ENCODE data around the gene GSG1L. TPM values are rescaled to one million over a fixed set of nuclear protein-coding genes. Genes with fewer than 3 reads are reported as not detected.

Gene GSG1L
- total and polyA plus RNA-seq, 12 donors, result 0.11 TPM; not detected in 11

DNA sequence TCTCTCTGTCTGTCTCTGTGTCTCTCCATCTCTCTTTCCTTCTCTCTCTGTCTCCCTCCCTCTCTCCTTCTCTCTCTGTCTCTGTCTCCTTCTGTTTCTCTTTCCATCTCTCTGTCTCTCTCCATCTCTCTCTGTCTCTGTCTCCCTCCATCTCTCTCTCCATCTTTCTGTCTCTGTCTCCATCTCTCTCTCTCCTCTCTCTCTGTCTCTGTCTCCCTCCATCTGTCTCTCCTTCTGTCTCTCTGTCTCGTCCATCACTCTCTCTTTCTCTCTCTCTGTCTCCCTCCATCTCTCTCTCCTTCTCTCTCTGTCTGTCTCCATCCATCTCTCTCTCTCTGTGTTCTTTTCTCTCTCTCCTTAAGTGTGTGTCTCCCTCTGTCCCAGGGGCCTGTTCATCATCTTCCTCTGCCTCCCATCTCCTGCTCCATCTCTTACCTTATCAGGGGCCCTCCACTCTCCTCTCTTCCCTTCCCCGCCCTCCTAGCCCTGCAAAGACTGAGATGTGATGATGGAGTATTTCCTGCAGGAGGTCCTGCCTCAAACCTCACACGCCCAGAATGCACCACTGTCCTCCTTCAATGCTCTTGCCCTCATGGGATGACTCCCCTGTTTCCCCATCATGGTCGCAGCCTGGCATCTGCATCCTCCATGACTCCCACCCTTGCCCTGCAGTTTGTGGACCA, 193.3 kb downstream of the GSG1L start:
- no peak overlapping the region for H3K4me3 ChIP-seq
- 58 to 82% (median 62%) methylated on average over 4 of the region's 4 CpGs for WGBS, 4 donors
- DNase-seq, result no peak
- no peaks in the 10 kb centered on the region for H3K4me1 ChIP-seq (replicated peaks in 1 of 2)
- H3K9me3 ChIP-seq (replicated peaks in 1 of 3), result peaks cover 0 to 3% (median 0%) of the 10 kb centered on the region in 3 donors
- TF ChIP-seq, protein P1, sequence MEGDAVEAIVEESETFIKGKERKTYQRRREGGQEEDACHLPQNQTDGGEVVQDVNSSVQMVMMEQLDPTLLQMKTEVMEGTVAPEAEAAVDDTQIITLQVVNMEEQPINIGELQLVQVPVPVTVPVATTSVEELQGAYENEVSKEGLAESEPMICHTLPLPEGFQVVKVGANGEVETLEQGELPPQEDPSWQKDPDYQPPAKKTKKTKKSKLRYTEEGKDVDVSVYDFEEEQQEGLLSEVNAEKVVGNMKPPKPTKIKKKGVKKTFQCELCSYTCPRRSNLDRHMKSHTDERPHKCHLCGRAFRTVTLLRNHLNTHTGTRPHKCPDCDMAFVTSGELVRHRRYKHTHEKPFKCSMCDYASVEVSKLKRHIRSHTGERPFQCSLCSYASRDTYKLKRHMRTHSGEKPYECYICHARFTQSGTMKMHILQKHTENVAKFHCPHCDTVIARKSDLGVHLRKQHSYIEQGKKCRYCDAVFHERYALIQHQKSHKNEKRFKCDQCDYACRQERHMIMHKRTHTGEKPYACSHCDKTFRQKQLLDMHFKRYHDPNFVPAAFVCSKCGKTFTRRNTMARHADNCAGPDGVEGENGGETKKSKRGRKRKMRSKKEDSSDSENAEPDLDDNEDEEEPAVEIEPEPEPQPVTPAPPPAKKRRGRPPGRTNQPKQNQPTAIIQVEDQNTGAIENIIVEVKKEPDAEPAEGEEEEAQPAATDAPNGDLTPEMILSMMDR (IDR thresholded peaks at IDR 0.05), result no peak
- no peak for TF ChIP-seq POLR2A (IDR thresholded peaks at IDR 0.05)
- no peaks in the 10 kb centered on the region for H3K27me3 ChIP-seq
- intact Hi-C loops (cut with DNase I), result no loop called here
- no peaks in the 10 kb centered on the region for H3K36me3 ChIP-seq (replicated peaks in 1 of 2)
- no peak overlapping the region for H3K27ac ChIP-seq

DNA sequence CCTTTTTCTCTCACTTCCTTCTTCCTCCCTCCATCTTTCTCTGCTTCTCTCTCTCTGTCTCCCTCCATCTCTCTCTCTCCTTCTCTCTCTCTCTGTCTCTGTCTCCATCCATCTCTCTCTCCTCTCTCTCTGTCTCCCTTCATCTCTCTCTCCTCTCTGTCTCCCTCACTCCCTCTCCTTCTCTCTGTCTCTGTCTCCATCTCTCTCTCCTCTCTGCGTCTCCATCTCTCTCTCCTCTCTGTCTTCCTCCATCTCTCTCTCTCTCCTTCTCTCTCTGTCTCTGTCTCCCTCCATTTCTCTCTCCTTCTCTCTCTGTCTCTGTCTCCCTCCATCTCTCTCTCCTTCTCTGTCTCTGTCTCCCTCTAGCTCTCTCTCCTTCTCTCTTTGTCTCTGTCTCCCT, 194.1 kb downstream of the GSG1L start:
- Histone ChIP-seq H3K27ac (no peak overlapping the region), H3K36me3 (replicated peaks in 1 of 2) (no peaks in the 10 kb centered on the region), H3K27me3 (no peaks in the 10 kb centered on the region), H3K9me3 (replicated peaks in 1 of 3) (no peaks in the 10 kb centered on the region), H3K4me1 (replicated peaks in 1 of 2) (no peaks in the 10 kb centered on the region), H3K4me3 (no peak overlapping the region)
- intact Hi-C loops (cut with DNase I), result no loop called here
- WGBS, 4 donors, result 92 to 100% (median 95%) methylated on average over 1 of the region's 1 CpG
- no peak for DNase-seq
- no peak for TF ChIP-seq POLR2A (IDR thresholded peaks at IDR 0.05)
- TF ChIP-seq, protein P1 (IDR thresholded peaks at IDR 0.05), result no peak

DNA sequence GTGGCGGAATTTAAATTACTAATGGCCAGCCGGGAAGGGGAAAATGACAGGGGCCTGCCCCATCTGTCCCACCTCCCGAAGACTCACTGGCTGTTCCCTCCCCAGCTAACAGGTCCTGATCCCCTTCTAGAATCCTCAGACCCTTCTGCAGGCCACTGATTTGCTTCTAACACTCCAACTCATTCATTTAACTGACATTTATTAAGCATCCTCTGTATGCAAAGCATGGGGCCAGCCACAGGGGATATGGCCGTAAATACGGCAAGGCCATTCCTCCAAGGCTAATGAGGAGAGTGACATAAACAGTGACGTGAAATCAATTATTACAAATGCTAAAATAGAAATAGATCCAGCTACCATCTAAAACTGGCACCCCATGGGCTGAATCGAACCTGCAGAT, 195.3 kb downstream of the GSG1L start:
- whole genome bisulfite sequencing, 4 donors, result 70 to 87% (median 84%) methylated on average over 7 of the region's 7 CpGs
- intact Hi-C loops (cut with DNase I), result no loop called here
- Histone ChIP-seq H3K4me1 (replicated peaks in 1 of 2) (no peaks in the 10 kb centered on the region), H3K27ac (no peak overlapping the region), H3K27me3 (no peaks in the 10 kb centered on the region), H3K36me3 (replicated peaks in 1 of 2) (no peaks in the 10 kb centered on the region), H3K4me3 (no peak overlapping the region), H3K9me3 (replicated peaks in 1 of 3) (peaks cover 0 to 10% (median 0%) of the 10 kb centered on the region in 3 donors)
- DNase-seq, result no peak
- no peak for TF ChIP-seq POLR2A (IDR thresholded peaks at IDR 0.05)
- TF ChIP-seq, protein P1 (IDR thresholded peaks at IDR 0.05), result no peak

DNA sequence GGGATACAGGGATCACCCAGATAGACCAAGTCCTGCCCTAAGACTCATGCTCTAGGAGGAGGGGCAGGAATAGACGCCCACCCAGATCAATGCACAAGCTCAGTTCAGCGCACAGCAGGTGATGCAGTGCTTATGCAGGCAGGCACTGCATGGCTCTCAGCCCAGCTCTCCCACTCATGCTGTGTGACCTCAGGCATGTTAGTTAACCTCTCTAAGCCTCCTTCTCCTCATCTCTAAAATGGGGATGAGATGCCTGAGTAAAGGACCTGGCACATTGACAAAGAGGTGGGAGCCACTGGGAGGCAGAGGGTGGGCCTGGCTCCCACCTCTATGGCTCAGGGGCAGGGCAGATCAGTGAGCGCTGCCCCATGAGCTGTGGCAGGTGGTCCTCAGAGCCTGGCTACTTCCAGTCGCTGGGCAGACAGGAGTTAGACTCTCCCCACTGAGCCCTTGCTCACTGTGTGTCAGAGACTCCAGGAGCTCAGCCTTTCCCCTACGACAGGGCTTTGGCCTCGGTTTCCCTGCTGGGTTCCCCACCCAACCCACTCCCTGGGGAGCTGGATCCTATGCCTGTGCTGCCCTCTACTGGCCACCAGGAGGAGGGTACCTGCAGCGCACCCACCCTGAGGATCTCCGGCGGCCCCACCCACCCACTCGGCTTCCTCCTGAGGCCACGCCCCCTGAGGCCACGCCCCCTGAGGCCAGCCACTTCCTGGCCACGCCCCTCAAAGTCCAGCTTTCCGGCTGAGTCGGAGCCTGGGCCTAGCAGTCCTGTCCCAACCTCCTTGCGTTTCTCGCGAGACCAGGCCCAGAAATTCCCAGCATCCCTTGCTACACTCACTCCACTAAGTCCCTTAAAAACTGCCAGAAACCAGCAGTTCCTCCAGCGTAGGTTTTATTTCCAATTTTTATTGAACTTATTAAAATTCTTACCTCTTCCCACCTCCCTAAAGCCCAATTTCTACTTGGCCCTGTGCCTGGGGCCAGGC, 196.1 kb downstream of the GSG1L start:
- Histone ChIP-seq H3K4me3 (no peak overlapping the region), H3K36me3 (replicated peaks in 1 of 2) (no peaks in the 10 kb centered on the region), H3K27ac (no peak overlapping the region), H3K4me1 (replicated peaks in 1 of 2) (no peaks in the 10 kb centered on the region), H3K9me3 (replicated peaks in 1 of 3) (peaks cover 0 to 15% (median 0%) of the 10 kb centered on the region in 3 donors), H3K27me3 (no peaks in the 10 kb centered on the region)
- WGBS, 4 donors, result 32 to 40% (median 39%) methylated on average over 17 to 19 of the region's 19 CpGs
- DNase-seq, result peak; percentile 43 to 75 (median 68)
- intact Hi-C loops (cut with DNase I), result no loop called here
- no peak for TF ChIP-seq POLR2A (IDR thresholded peaks at IDR 0.05)
- TF ChIP-seq, protein P1 (IDR thresholded peaks at IDR 0.05), result peak in 5 of 6 experiments; percentile 7 to 44 (median 26)

All from adrenal gland (tissue), 12 donors.